GM04504 (cell line): ENCODE results near the gene CST11.
A peak's percentile ranks its signal among the peaks of the same experiment; 100 is the strongest.

Source experiments
- DNase-seq: peaks from one replicate; pipeline ENCODE4 v3.0.0-alpha.2; 2012; ENCODE audit warnings: low read depth

CST11 gene

DNA sequence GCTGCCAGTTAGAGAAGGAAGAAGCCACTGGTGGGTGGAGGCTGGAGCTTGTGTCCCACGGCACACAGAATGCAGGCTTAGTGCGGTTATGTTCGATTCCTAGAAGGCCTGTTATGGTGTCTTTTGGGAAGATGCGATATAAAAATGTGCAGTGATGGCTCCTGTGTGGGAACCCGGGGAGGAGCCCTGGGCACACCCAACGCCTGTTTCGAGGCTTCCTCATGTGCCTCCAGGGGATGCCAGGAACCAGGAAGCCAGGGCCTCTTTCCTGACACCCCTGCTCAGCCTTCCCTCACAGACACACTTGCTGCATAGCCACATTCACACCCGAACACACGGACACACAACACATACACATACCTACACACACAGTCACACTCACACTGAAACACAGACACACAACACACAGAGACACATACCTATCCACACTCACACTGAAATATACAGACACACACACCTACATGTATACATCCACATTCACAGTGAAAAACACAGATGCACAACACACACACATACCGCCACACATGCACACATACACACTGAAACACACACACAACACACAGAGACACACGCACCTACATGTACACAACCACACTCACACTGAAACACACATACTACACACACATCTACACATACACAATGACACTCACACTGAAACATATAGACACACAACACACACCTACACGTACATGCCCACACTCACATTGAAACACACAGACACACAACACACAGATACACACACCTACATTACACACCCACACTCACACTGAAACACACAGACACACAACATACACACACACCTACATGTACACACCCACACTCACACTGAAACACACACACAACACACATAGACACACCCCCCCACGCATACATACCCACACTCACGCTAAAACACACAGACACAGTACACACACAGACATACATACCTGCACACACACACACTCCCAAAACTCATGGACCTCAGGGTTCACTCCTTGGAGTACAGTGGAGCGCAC lies 1.2 kb upstream of the CST11 start:
- DNase-seq: no peak

DNA sequence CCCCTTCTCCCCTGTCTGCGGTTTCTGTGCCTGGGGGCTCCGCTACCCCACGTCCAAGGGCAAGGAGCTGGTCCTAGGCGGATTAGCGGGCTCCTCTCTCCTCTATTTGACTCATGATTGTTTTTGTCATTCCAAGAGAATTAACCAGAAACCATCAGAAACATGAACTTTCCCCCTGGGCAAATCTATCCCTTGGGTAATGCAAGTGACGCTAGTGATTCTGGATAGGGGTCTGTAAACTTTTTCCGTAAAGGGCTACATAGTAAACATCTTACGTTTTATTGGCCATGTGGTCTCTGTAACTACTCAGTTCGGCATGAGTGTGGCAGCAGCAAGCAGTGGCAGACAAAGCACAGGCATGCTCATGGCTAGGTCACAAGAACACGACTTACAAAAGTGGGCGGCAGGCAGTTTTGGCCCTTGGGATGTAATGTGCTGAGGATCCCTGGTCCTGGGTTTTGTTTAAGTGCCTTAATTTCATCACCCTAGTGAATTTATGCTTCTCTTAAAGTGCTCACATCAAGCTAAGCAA lies 654 bp downstream of the CST11 start:
- DNase-seq: no peak

DNA sequence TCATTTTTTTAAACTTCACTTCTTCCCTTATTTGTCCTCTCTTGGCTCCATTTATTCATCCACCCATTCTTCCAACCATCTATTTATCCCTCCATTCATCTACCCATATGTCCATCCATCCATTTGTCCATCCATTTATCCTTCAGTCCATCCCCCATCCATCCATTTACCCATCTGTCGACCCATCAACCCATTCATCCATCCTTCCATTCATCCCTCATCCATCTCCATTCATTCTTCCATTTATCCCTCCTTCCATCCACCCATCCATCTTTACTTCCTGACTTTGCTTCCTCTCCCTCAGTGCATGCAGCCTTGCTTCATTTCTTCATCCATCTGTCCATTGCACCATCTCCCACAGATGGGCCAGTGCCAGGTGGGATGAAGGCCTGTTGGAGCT lies 1.8 kb downstream of the CST11 start:
- DNase-seq: no peak

DNA sequence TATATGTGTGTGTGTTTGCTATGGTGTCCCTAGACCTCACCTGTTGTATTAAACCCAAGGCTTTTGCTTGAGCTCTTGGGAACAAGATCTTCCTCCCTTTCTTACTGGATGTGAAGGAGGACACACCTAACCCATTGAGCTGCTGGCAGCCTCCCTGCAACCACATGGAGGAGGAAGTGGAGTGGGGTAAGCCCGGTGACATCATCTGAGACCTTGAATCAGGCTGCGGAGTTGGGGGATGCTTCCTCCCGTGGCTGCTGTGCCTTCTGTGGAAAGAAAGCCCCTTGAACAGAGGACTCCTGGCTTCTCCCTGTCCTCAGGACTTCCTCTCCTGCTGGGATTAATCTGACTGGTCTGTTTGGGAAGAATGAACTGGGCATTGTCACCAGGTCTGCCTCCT lies 3.3 kb downstream of the CST11 start:
- DNase-seq: no peak

DNA sequence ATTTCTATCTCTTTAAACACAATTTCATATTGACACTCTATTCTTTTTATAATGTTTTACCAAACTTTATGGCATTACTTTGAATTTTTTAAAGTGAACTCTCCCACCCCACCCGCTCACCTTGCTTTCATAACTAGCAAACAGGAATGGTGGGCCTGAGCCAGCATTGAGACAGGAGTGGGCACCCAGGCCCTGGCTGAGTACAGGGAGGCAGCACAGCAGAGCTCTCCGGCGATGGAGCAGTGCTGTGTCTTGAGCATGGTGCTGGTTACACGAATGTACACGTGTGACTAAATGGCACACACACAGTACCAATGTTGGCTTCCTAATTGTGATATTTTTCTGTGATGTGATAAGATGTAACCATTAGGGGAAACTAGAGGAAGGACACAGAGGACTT lies 4.5 kb downstream of the CST11 start:
- DNase-seq: no peak

DNA sequence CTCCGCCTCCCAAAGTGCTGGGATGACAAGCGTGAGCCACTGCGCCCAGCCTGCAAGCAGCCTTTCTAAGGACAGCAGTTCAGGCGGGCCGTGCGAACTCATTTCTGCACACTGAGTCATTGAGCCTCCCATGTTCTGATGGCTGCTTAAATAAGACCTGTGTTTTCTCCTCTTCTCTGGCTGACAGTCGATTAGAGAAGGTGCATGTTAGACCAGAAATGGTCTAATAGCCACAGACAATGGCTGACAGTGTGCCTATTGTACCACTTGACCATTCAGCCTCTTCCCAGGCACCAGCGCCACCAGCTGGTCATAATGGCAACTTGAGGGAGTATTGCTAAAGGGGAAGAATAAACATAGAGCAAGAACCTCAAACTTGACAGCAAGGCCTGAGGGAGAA lies 6.2 kb downstream of the CST11 start:
- DNase-seq: no peak

DNA sequence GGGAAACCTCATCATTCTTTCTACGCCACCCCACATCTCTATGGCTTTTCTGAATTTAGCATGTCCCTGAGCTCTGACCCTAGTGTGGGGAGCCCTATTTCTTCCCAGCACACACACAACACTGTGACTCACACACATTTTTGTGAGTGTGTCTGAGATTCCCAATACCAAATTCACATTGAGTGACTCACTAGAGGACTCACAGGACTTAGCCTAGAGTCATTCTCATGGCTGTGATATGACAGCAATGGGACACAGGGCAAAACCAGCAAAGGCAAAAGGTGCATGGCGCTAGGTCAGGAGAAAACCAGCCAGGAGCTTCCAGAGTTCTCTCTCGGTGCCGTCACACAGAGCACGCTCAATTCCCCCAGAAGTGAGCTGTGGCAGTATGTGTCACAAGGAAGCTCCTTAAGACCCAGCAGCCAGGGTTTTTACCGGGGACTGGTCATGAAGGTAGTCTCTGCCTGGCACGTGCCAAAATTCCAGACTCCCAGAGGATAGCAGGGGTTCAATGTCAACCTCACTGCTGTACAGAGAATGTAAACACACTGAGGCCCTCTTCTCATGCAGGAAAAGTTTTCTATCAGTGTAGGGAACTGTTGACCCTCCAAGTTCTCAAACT lies 7.0 kb downstream of the CST11 start:
- DNase-seq: peak; percentile 56

DNA sequence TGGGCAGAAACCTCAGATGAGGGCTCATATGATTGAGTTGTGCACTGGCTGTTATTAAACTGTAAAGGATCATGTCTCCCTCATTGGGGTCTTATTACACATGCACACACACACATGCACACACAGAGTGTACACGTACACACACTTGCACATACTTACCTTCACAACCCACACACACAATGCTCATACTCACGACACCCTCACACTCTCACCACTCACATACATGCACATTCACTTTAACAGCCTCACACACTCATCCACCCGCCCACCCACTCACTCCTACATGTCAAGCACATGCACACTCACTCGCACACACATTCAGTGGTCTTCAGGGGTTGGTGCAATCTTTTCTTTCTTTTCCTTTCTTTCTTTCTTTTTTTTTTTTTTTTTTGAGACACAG lies 7.8 kb downstream of the CST11 start:
- DNase-seq: no peak

DNA sequence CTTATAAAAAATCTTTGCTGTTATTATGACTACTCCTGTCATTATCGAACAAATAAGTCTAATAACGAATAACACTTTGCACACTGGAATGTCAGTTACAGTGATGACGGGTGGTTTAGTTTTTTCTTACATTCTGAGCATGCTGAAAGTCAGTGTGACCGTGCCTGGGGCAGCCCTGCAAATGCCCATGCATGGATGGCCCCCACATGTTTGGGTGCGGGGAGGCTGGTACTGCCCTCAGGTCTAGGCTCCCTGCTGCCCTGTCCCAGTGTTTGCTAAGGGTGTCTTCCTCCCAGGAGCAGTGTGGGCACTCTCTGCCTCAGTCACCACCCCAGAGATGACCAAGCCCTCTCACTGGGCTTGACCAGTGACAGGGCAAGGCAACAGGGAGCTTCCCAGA lies 10.2 kb downstream of the CST11 start:
- no peak for DNase-seq

DNA sequence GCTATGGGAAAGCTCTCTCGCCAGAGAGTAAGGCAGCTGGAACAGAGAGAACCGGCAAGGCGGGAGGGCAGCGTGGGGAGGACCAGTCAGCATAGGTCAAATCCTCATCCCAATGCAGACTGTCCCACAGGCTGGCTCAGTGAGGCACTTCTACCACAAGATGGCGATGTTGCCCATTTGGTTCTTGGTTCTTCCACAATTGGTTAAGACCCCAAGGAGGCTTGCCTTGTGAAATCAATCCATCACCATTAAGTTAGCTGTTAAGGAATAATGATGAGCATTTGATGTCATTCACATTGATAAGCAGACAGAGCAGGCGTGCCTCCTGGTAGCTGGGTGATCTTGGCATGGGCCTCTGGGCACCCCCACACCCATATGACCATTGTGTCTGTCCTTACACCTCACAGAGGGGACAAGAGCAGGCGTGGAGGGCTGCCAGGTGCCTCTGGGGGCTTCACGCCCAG lies 10.8 kb downstream of the CST11 start:
- peak; percentile 40 for DNase-seq

DNA sequence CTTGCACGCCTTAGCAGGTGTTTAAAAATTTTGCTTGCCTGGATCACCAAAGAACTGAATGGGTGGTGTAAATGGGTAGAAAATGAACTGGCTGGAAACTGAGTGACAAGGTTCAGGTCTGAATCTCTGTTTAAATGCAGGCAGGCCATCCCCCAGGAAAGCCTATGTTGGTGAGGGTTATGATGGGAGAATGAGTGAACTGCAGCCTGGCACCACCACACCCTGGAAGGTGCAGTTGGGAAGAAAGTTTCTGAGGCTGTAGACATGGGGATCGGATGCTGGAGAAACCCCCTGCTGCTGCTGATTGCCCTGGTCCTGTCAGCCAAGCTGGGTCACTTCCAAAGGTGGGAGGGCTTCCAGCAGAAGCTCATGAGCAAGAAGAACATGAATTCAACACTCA lies 12.7 kb downstream of the CST11 start:
- no peak for DNase-seq

DNA sequence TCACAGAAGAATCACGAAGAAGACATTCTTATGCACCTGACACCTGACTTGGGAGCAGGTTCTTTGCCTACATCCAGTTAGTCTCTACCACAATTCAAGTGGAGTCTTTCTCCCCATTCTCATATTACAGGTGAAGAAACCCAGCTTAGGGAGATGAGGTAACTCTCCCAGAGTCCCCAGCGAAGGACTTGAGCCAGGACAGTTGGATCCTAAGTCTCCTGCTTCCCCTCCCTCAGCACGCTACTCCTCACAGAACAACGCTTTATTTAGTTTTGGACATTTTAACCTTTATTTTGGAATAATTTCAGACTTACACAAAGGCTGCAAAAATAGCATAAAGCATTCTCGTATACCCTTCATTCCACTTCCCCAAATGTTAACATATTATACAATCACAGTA lies 14.0 kb downstream of the CST11 start:
- DNase-seq: no peak

DNA sequence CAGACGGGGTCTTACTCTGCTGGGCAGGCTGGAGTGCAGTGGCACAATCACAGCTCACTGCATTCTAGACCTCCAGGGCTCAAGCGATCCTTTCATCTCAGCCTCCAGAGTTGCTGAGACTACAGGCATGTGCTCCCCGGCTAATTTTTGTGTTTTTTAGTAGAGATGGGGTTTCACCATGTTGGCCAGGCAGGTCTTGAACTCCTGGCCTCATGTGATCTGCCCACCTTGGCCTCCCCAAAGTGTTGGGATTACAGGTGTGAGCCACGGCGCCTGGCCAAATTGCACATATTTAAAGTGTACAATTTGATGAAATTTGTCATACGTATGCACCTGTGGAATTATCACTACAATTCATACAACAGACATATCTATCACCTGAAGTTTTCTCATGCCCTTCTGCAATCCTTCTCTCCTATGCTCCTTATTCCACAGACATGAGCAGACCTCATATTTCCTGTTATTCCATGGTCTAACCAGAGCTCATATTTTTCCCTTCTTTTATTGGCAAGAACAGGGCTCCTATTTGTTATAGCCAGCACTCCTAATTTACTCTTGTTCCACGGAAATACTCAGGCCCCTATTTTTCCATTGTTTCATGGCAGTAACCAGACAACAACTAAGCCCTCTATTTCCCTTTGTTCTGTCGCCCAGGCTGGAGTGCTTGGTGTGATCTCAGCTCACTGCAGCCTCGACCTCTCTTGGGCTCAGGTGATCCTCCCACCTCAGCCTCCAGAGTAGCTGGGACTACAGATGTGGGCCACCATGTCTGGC lies 15.4 kb downstream of the CST11 start:
- no peak for DNase-seq

DNA sequence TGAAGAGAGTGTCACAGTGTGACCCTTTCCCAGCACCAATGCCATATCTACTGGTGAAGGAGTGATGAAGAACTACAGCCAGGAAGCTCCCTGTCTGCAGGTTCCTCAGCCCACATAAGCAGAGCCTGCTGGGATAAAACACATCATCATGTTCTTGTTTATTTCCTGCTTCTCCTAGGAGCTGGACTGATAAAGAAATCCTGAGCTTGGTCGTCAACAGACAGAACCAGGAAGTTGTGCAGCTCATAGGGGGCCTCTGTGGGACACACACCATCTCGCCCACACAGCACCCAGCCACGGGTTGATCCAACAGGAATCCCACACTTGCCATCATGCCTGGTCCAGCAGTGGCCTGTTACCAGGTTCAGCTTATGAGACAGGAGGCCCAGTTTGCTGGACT lies 16.0 kb downstream of the CST11 start:
- DNase-seq: no peak

DNA sequence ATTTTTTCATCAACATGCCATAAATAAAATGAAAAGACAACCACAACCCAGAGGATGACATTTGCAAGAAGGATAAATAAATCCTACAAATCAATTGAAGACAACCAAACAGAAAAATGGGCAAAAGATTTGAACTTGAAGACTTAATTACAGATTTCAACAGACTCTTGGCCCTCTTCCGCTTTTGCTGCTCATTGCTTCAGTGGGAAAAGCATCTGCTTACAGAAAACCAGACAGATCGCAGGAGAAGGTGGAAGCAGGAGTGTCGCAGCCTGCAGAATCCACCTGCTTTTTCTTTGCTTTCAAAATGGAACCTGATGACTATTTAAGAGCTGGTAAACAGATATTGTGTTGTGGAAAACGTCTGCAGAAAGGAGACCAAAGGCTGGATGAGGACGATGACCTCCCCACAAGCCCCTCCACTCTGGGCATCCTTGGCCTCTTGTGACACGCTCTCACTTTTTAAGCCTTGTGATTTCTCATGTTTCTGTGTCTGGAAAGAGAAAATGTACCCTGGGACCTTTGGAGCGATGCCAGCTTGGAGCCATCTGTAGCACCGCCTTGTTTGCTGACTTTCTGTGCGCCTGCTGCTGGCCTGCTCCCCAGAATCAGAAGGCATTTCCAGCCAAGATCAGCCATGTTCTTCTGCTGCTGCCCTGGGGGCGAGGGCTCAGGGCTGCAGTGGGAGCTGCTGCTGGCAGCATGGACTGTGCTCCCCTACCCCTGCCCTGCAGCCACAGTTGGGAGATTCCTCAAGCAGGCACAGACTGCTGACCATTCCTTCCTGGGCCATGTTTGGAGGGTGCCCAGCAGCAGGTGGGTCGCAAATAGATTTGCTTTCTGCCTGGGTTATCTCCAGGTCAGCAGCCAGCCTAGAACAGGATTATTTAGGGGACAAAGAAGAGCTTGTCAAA lies 16.8 kb downstream of the CST11 start:
- no peak for DNase-seq

DNA sequence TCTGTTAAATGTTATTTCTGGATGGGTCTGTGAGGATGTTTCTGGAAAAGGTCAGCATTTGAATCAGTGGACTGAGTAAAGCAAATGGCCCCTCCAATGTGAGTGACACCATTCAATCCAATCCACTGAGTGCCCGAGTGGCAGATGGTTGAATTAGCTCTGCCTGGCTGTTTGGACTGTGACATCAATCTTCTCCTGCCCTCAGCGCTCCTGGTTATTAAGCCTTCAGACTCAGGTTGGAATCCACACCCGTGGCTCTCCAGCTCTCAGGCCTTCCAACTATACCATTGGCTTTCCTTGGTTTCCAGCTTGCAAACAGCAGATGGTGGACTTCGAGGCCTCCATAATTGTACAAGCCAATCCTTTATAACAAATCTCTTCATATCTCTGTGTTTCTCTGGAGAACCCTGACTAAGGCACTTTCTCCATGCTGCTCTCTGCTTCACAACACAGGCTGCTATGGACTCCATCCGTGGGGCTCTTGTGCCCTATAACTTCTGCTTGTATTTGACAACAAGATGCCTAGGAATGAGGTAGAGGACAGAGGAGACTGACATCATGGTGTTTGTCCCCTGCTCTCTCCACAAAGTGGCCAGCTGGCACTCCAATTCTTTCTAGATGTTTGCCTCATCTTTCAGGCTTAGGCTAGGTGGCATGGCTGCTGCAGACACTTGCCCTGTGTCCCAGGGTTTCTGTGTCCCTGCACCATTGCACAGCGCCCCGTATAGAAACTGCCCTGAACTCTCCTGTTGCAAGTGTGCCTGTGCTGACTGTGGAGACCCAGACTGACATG lies 18.0 kb downstream of the CST11 start:
- DNase-seq: no peak

DNA sequence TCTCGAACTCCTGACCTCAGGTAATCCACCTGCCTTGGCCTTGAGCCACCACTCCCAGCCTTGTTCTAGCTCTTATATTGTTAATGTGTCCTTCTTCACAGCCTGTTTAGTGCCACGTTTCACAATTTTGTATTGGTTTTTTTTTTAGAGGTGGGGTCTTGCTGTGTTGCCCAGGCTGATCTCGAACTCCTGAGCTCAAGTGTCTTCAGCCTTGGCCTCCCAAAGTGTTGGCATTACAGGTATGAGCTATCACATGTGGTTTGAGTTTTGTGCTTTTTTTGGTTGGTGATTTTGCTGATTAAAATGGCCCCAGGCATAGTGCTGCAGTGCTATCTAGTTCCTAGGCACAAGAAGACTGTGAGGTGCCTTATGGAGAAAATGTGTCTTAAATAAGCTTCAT lies 19.0 kb downstream of the CST11 start:
- DNase-seq: no peak

DNA sequence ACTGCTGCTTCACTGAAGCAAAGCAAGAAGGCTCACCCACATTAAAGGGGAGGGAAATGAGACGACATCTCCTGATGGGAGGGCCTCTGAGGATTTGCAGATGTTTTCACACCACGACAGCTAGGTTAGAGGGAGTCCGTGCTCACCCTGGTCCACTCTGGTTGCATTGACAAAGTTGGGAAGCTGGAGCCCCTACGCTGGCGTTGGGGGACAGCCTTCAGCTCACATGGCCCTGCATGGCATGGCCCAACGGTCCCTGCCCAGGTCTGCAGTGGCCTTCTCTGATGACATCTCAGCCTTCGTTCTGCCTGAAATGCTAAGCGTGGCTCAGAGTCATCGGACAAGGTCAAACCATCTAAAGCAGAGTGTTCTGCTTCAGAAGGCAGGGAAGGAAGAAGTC lies 27.5 kb downstream of the CST11 start:
- DNase-seq: no peak

DNA sequence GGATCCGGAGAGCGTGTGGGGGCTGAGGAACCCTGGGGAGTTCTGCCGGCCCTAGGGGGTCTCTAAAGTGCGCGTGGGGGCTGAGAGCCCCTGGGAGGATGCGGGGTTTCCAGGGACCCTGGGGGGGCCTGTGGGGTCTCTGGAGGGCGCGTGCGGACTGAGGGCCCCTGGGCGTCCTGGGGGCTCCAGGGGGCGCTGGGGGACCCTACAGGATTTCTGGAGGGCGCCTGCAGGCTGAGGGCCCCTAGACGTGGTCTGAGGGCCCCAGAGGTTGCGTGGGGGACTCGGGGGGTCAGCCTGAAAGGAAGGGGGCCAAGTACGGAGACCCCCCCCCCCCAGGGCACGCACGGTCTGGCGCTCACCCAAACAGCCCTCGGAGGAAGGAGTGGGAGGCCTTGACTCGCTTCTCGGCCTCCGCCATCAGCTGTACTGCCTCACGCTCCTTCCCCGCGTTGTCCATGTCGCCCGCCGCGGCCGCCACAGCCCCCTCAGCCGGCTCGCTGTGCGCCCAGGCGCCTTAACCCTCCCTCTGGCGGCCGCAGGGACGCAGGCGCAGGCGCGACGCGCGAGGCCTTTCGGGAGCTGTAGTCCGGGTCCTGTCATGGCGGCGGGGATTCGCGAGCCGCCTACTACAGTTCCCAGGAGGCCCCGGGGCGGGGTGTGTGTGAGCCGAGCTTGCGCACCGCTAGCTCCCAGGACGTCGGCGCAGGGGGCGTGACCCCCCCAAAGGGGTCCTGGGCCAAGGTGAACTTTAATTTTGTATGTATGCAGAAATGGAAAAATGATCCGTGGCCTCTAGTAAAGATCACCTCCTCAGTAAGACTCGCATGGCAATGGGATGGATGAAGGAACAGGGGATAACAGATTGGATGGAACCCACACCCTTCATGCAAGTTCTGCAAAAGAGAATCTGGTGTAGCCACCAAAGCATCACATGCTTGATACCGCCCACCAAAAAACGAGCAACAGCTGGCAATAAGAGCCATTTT lies 31.4 kb downstream of the CST11 start, which contains the start of gene NAPB:
TSS of gene NAPB (minus strand) at position 546 of the 989 bp plus-strand sequence. CDS start at position 460, 86 bp downstream.
- peak; percentile 72 for DNase-seq
